HepG2 (cell line): ENCODE results near the gene EEF1AKMT3. TPM values are rescaled to one million over a fixed set of nuclear protein-coding genes. Genes with fewer than 3 reads are reported as not detected.
A peak's percentile ranks its signal among the peaks of the same experiment; 100 is the strongest.

Source experiments
- ARNT2 ChIP-seq: sonication (generic); formaldehyde crosslinking; IDR thresholded peaks from 2 replicates; pipeline ENCODE4 v1.8.0; 2022; ENCODE audit warnings: mild to moderate bottlenecking, low read depth, missing genetic modification reagents, moderate library complexity
- CENPX ChIP-seq: sonication (generic); formaldehyde crosslinking; IDR thresholded peaks from 2 replicates; pipeline ENCODE4 v1.9.0; 2021; ENCODE audit warnings: mild to moderate bottlenecking, missing genetic modification reagents, moderate library complexity
- EEA1 ChIP-seq: sonication (generic); formaldehyde crosslinking; IDR thresholded peaks from 2 replicates; pipeline ENCODE4 v1.5.1; 2020; ENCODE audit warnings: mild to moderate bottlenecking, missing genetic modification reagents, borderline replicate concordance
- ELF3 ChIP-seq: IDR thresholded peaks from 2 replicates; pipeline ENCODE4 v1.6.1; 2016; ENCODE audit warnings: missing genetic modification reagents, missing compliant biosample characterization
- JUNB ChIP-seq: sonication (generic); formaldehyde crosslinking; IDR thresholded peaks from 2 replicates; pipeline ENCODE4 v1.8.0; 2022; ENCODE audit warnings: missing genetic modification reagents, mild to moderate bottlenecking, borderline replicate concordance
- KLF6 ChIP-seq: IDR thresholded peaks from 2 replicates; pipeline ENCODE4 v1.8.0; 2016; ENCODE audit warnings: missing biosample characterization, missing genetic modification reagents
- NFATC3 ChIP-seq: sonication (generic); formaldehyde crosslinking; IDR thresholded peaks from 2 replicates; pipeline ENCODE4 v1.5.1; 2020; ENCODE audit warnings: mild to moderate bottlenecking, missing genetic modification reagents
- PPARG ChIP-seq: conservative IDR thresholded peaks from 2 replicates; pipeline ENCODE4 v1.6.1; 2016; ENCODE audit warnings: missing biosample characterization, missing genetic modification reagents
- SCMH1 ChIP-seq: sonication (generic); formaldehyde crosslinking; IDR thresholded peaks from 2 replicates; pipeline ENCODE4 v1.9.0; 2021; ENCODE audit warnings: missing genetic modification reagents, mild to moderate bottlenecking, borderline replicate concordance
- SMC3 ChIP-seq: IDR thresholded peaks from 2 replicates; pipeline ENCODE4 v1.6.1; 2011; ENCODE audit warnings: low read length, improper control_type of control experiment
- SRY ChIP-seq: sonication (generic); formaldehyde crosslinking; IDR thresholded peaks from 2 replicates; pipeline ENCODE4 v1.8.0; 2022; ENCODE audit warnings: mild to moderate bottlenecking, missing genetic modification reagents
- TAF1 ChIP-seq: sonication (generic); formaldehyde crosslinking; IDR thresholded peaks from 2 replicates; pipeline ENCODE4 v1.4.0; 2020; ENCODE audit warnings: missing genetic modification reagents
- TSC22D2 ChIP-seq: sonication (generic); formaldehyde crosslinking; IDR thresholded peaks from 2 replicates; pipeline ENCODE4 v1.5.1; 2020; ENCODE audit warnings: missing genetic modification reagents, mild to moderate bottlenecking, borderline replicate concordance
- ZBTB38 ChIP-seq: sonication (generic); formaldehyde crosslinking; IDR thresholded peaks from 2 replicates; pipeline ENCODE4 v1.5.1; 2020; ENCODE audit warnings: mild to moderate bottlenecking, missing genetic modification reagents
- ZFP62 ChIP-seq: sonication (generic); formaldehyde crosslinking; IDR thresholded peaks from 2 replicates; pipeline ENCODE4 v1.4.0; 2020; ENCODE audit warnings: missing genetic modification reagents
- ZFYVE20 ChIP-seq: sonication (generic); formaldehyde crosslinking; IDR thresholded peaks from 2 replicates; pipeline ENCODE4 v1.8.0; 2023; ENCODE audit warnings: low read depth, mild to moderate bottlenecking, moderate library complexity, missing genetic modification reagents, borderline replicate concordance
- ZNF44 ChIP-seq: sonication (generic); formaldehyde crosslinking; IDR thresholded peaks from 2 replicates; pipeline ENCODE4 v1.5.1; 2020; ENCODE audit warnings: mild to moderate bottlenecking, missing genetic modification reagents
- ZNF576 ChIP-seq: sonication (generic); formaldehyde crosslinking; IDR thresholded peaks from 2 replicates; pipeline ENCODE4 v1.4.0; 2020; ENCODE audit warnings: mild to moderate bottlenecking, missing genetic modification reagents
- ZNF616 ChIP-seq: sonication (generic); formaldehyde crosslinking; IDR thresholded peaks from 2 replicates; pipeline ENCODE4 v1.5.0; 2020; ENCODE audit warnings: low read depth, mild to moderate bottlenecking, missing genetic modification reagents
- ZXDC ChIP-seq: sonication (generic); formaldehyde crosslinking; IDR thresholded peaks from 2 replicates; pipeline ENCODE4 v1.5.0; 2020; ENCODE audit warnings: mild to moderate bottlenecking, missing genetic modification reagents
- polyA plus RNA-seq, 8 experiments: library from polyadenylated mRNA; depleted of rRNA in 3 of 8; stranded (reverse) in 7 of 8; unstranded in 1 of 8; fragments of >200 nt; fragmentation: Illumina TruSeq in 4 of 8; extraction: Trizol in 4 of 8; gene quantifications; 2 replicates each; pipeline versions ENCODE4 v1.2.1 to v1.2.3, GENCODE V29; 2011 to 2016; ENCODE audit warnings: low read depth in 4 of 8, missing spikeins in 1 of 8, mixed read lengths in 1 of 8; ENCODE audit not compliant: insufficient read depth in 1 of 8
- total RNA-seq, 5 experiments: library from RNA; depleted of rRNA; stranded (reverse); fragments of >200 nt; fragmentation: Illumina TruSeq; extraction: Trizol; gene quantifications; 2 replicates each; pipeline ENCODE4 v1.2.3, GENCODE V29; 2016; ENCODE audit warnings: low read depth in 1 of 5

The EEF1AKMT3 gene
- total and polyA plus RNA-seq, 2 of the 13 experiments (the other 11 are each of a cell fraction or from before 2014, with no cell fraction given): 4.7 to 11.4 TPM

GRCh38 chr12:57782608-57783465 lies 10.4 kb downstream of the EEF1AKMT3 start, which contains the start of gene TSFM (continued):
- TF ChIP-seq ZNF576 (CRISPR knock-in tag) (no peak), ZFP62 (CRISPR knock-in tag) (no peak), ZFYVE20 (CRISPR knock-in tag) (0 out of 2 replicates have a peak, but pooled peaks have one; percentile 63), SMC3 (peak; percentile 58), ARNT2 (CRISPR knock-in tag) (peak; percentile 82), SCMH1 (CRISPR knock-in tag) (no peak), ELF3 (CRISPR knock-in tag) (peak; percentile 43; the same call in 1 of the 2 replicates), CENPX (CRISPR knock-in tag) (no peak), EEA1 (CRISPR knock-in tag) (peak; percentile 78; the same call in 1 of the 2 replicates), TAF1 (peak; percentile 89), ZNF44 (CRISPR knock-in tag) (0 out of 2 replicates have a peak, but pooled peaks have one; percentile 8), PPARG (CRISPR knock-in tag) (peak; percentile 49; the same call in 1 of the 2 replicates), NFATC3 (CRISPR knock-in tag) (no peak), KLF6 (CRISPR knock-in tag) (peak; percentile 86), JUNB (CRISPR knock-in tag) (no peak), ZXDC (CRISPR knock-in tag) (peak; percentile 34; the same call in 1 of the 2 replicates), ZNF616 (CRISPR knock-in tag) (no peak; the same call in 1 of the 2 replicates), TSC22D2 (peak; percentile 38; the same call in 1 of the 2 replicates), SRY (CRISPR knock-in tag) (0 out of 2 replicates have a peak, but pooled peaks have one; percentile 30), ZBTB38 (peak; percentile 87)
- TF ChIP-seq, all 625 proteins: peak for 318
